Liver (tissue), 3 donors: ENCODE results near the gene MYOF.

Experiments
- CTCF ChIP-seq: fragments of 150-350 bp; IDR thresholded peaks from 2 replicates; pipeline ENCODE4 v1.5.1; 2017; ENCODE audit warnings: improper control_type of control experiment, low read depth, low read length; ENCODE audit not compliant: missing input control
- FOXA1 ChIP-seq: IDR thresholded peaks from 2 replicates; pipeline ENCODE4 v1.6.1; 2016; ENCODE audit warnings: antibody characterized with exemption
- JUND ChIP-seq, 2 donors: IDR thresholded peaks; 2 replicates each; pipeline ENCODE4 v1.6.1; 2016; ENCODE audit warnings: antibody characterized with exemption in 2 of 2
- MAX ChIP-seq: IDR thresholded peaks from 2 replicates; pipeline ENCODE4 v1.6.1; 2016; ENCODE audit warnings: antibody characterized with exemption
- NR2F2 ChIP-seq: IDR thresholded peaks from 2 replicates; pipeline ENCODE4 v1.6.1; 2016; ENCODE audit warnings: antibody characterized with exemption
- RAD21 ChIP-seq, 2 donors: IDR thresholded peaks; 2 replicates each; pipeline ENCODE4 v1.6.1; 2016; ENCODE audit warnings: antibody characterized with exemption in 2 of 2, mild to moderate bottlenecking in 2 of 2
- REST ChIP-seq: IDR thresholded peaks from 2 replicates; pipeline ENCODE4 v1.6.1; 2016; ENCODE audit warnings: antibody characterized with exemption, mild to moderate bottlenecking
- RXRA ChIP-seq, 2 donors: IDR thresholded peaks; 2 replicates each; pipeline ENCODE4 v1.6.1; 2017 to 2018; ENCODE audit warnings: antibody characterized with exemption in 2 of 2, mild to moderate bottlenecking in 1 of 2
- SP1 ChIP-seq: IDR thresholded peaks from 2 replicates; pipeline ENCODE4 v1.6.1; 2018; ENCODE audit warnings: antibody characterized with exemption, mild to moderate bottlenecking
- TAF1 ChIP-seq: conservative IDR thresholded peaks from 2 replicates; pipeline ENCODE4 v1.6.1; 2016; ENCODE audit warnings: antibody characterized with exemption, mild to moderate bottlenecking
- donor health status: healthy.
- donor health status: healthy.

GRCh38 chr10:93515071-93516005 lies 33.2 kb upstream of the MYOF start:
- TF ChIP-seq CTCF = no peak
- no peak for TF ChIP-seq SP1
- no peak for TF ChIP-seq NR2F2
- no peak for TF ChIP-seq TAF1
- no peak for TF ChIP-seq RAD21 (IDR thresholded peaks at IDR 0.05)
- TF ChIP-seq FOXA1 = no peak
- TF ChIP-seq MAX = no peak
- TF ChIP-seq JUND (IDR thresholded peaks at IDR 0.05) = no peak
- TF ChIP-seq REST = no peak
- no peak for TF ChIP-seq RXRA (IDR thresholded peaks at IDR 0.05)
